GM10266 (cell line): ENCODE results near the gene AATF.

Source experiments
- DNase-seq: peaks from one replicate; pipeline ENCODE4 v3.0.0; 2012; ENCODE audit errors: extremely low spot score
- CTCF ChIP-seq: IDR thresholded peaks from 2 replicates; pipeline ENCODE4 v1.5.1; 2012; ENCODE audit warnings: mild to moderate bottlenecking, low read depth; ENCODE audit not compliant: control insufficient read depth, insufficient read depth; ENCODE audit errors: missing control alignments

AATF gene

GRCh38 chr17:37060928-37061327 is 112.2 kb downstream of the AATF start:
- no peak for TF ChIP-seq CTCF
- no peak for DNase-seq

GRCh38 chr17:37062021-37062420 is 113.3 kb downstream of the AATF start:
- no peak for TF ChIP-seq CTCF

GRCh38 chr17:37064206-37064605 is 115.5 kb downstream of the AATF start:
- no peak for DNase-seq
- no peak for TF ChIP-seq CTCF

More at GRCh38 chr17:37062021-37062420, 113.3 kb downstream of the AATF start:
- DNase-seq: no peak

- no peak for DNase-seq
- no peak for TF ChIP-seq CTCF
Measured at GRCh38 chr17:37064956-37065355, 116.2 kb downstream of the AATF start.

- no peak for DNase-seq
- no peak for TF ChIP-seq CTCF
Measured at GRCh38 chr17:37065486-37066321, 117.0 kb downstream of the AATF start.

- DNase-seq: no peak
- TF ChIP-seq CTCF: no peak
Measured at GRCh38 chr17:37066322-37067255, 117.8 kb downstream of the AATF start.
